ENCODE measurements around the gene DSCAML1. TPM values are rescaled to one million over a fixed set of nuclear protein-coding genes. Genes with fewer than 3 reads are reported as not detected.

The DSCAML1 gene
- total RNA-seq, 4 donors from 2014 or later = 2.9 to 5.8 (median 3.3) TPM

- Histone ChIP-seq H3K27ac (no peak overlapping the region), H3K9me3 (no peaks in the 10 kb centered on the region), H3K27me3 (no peaks in the 10 kb centered on the region), H3K4me3 (no peak overlapping the region), H3K4me1 (no peaks in the 10 kb centered on the region), H3K36me3 (no peaks in the 10 kb centered on the region)
- DNase-seq = no peak
- WGBS, 2 donors (ENCODE audit: low coverage in 1 of 2) = 53% methylated on average over 5 of the region's 5 CpGs; no CpG with 5 or more reads in 1 of the 2 donors
- intact Hi-C loops (cut with DNase I; ENCODE audit: low total_unique reads) (no loop called here), in situ Hi-C loops (cut with MboI; ENCODE audit: low pct_ligation_motif_present in 1 of 4, low pct_unique_long_range_greater_than_20kb in 1 of 4, low sequenced_read_pairs in 3 of 4) (no loop called here)
- no peak for TF ChIP-seq POLR2A (IDR thresholded peaks at IDR 0.05)
- no peak for TF ChIP-seq POLR2AphosphoS5 (IDR thresholded peaks at IDR 0.05)
- no peak for TF ChIP-seq CTCF (IDR thresholded peaks at IDR 0.05)
- TF ChIP-seq EP300 (IDR thresholded peaks at IDR 0.05; ENCODE audit: low read depth) = no peak
Observed at GRCh38 chr11:117734601-117735024, 62.4 kb downstream of the DSCAML1 start.

GRCh38 chr11:117733316-117733715 lies 63.7 kb downstream of the DSCAML1 start:
- TF ChIP-seq POLR2A (IDR thresholded peaks at IDR 0.05) (no peak), POLR2AphosphoS5 (IDR thresholded peaks at IDR 0.05) (no peak), EP300 (IDR thresholded peaks at IDR 0.05; ENCODE audit: low read depth) (no peak), CTCF (IDR thresholded peaks at IDR 0.05) (no peak)
- no peaks in the 10 kb centered on the region for H3K27me3 ChIP-seq
- no peak for DNase-seq
- H3K36me3 ChIP-seq = no peaks in the 10 kb centered on the region
- no peak overlapping the region for H3K27ac ChIP-seq
- no peaks in the 10 kb centered on the region for H3K4me1 ChIP-seq
- intact Hi-C loops (cut with DNase I; ENCODE audit: low total_unique reads) (no loop called here), in situ Hi-C loops (cut with MboI; ENCODE audit: low pct_ligation_motif_present in 1 of 4, low pct_unique_long_range_greater_than_20kb in 1 of 4, low sequenced_read_pairs in 3 of 4) (no loop called here)
- H3K4me3 ChIP-seq = no peak overlapping the region
- H3K9me3 ChIP-seq = no peaks in the 10 kb centered on the region
- WGBS, 2 donors (ENCODE audit: low coverage in 1 of 2) = 85 to 86% methylated on average over 3 to 6 of the region's 6 CpGs

DNA sequence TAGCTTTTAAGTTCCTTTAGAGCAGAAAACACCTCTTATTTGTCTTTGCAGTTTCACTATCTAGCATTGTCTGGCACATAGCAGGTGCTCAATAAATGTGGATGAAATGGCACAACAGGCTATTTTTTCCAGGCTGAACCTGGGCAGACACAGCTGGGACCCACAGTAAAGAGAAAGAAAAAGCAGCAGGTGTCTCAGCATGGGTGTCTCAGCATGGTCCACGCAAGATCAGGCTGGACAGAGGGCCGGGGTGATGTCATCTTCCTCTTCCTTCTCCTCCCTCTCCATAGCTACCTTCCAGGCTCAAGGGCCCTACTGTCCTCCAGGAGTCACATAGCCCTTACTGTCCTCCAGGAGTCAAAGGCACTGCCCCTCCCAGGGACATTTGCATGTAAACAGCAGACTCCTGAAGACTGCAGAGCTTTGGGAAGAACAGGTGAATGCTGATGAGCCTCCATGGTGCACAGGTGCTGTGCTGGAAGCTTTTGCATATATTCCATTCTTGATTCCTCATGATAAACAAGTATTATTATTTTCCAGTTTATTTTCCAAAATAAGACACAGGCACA lies 65.2 kb downstream of the DSCAML1 start:
- Histone ChIP-seq H3K27ac (no peak overlapping the region), H3K36me3 (no peaks in the 10 kb centered on the region), H3K4me3 (no peak overlapping the region), H3K9me3 (no peaks in the 10 kb centered on the region), H3K4me1 (no peaks in the 10 kb centered on the region), H3K27me3 (no peaks in the 10 kb centered on the region)
- intact Hi-C loops (cut with DNase I; ENCODE audit: low total_unique reads) = no loop called here
- in situ Hi-C loops (cut with MboI; ENCODE audit: low pct_ligation_motif_present in 1 of 4, low pct_unique_long_range_greater_than_20kb in 1 of 4, low sequenced_read_pairs in 3 of 4) = no loop called here
- no peak for TF ChIP-seq POLR2A (IDR thresholded peaks at IDR 0.05)
- no peak for TF ChIP-seq EP300 (IDR thresholded peaks at IDR 0.05; ENCODE audit: low read depth)
- no peak for TF ChIP-seq POLR2AphosphoS5 (IDR thresholded peaks at IDR 0.05)
- no peak for TF ChIP-seq CTCF (IDR thresholded peaks at IDR 0.05)
- WGBS, 2 donors (ENCODE audit: low coverage in 1 of 2) = 78 to 82% methylated on average over 2 of the region's 2 CpGs
- no peak for DNase-seq

DNA sequence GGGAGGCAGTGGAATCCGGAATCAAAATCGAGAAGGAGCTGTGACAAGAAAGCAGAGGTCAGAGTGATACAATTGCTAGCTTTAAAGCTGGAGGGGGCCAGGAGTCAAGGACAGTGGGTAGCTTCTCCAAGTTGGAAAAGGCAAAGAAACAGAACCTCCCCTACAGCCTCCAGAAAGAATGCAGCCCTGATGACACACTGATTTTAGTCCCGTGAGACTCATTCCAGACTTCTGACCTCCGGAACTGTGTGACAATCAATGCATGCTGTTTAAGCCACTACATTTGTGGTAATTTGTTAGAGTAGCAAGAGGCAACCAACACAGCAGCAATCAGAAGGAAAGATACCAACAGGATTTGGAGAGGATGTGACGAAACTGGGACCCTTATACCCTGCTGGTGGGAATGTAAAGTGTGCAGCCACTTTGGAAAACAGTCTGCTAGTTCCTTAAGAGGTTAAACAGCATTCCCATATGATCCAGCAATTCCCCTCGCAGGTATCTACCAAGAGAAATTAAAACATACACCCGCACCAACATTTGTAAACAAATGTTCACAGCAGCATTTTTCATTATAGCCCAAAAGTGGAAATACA lies 66.7 kb downstream of the DSCAML1 start:
- intact Hi-C loops (cut with DNase I; ENCODE audit: low total_unique reads) (no loop called here), in situ Hi-C loops (cut with MboI; ENCODE audit: low pct_ligation_motif_present in 1 of 4, low pct_unique_long_range_greater_than_20kb in 1 of 4, low sequenced_read_pairs in 3 of 4) (no loop called here)
- Histone ChIP-seq H3K4me3 (no peak overlapping the region), H3K4me1 (no peaks in the 10 kb centered on the region), H3K27me3 (no peaks in the 10 kb centered on the region), H3K36me3 (no peaks in the 10 kb centered on the region), H3K27ac (no peak overlapping the region), H3K9me3 (no peaks in the 10 kb centered on the region)
- WGBS, 2 donors (ENCODE audit: low coverage in 1 of 2) = 80 to 83% methylated on average over 3 to 7 of the region's 7 CpGs
- DNase-seq = no peak
- TF ChIP-seq EP300 (IDR thresholded peaks at IDR 0.05; ENCODE audit: low read depth) = no peak
- TF ChIP-seq CTCF (IDR thresholded peaks at IDR 0.05) = no peak
- TF ChIP-seq POLR2AphosphoS5 (IDR thresholded peaks at IDR 0.05) = no peak
- no peak for TF ChIP-seq POLR2A (IDR thresholded peaks at IDR 0.05)
